Prostate gland (tissue), 2 donors: ENCODE measurements around the gene ERCC4. TPM values are rescaled to one million over a fixed set of nuclear protein-coding genes. Genes with fewer than 3 reads are reported as not detected.

ENCODE experiments used
- DNase-seq: peaks from one replicate; pipeline ENCODE4 v3.0.0-alpha.2; 2019; ENCODE audit warnings: low spot score
- H3K27ac ChIP-seq, 2 donors: fragments of 200-600 bp; sonication (generic); 2 replicates each; pipeline ENCODE4 v1.5.1; 2017 to 2019
- H3K27me3 ChIP-seq: fragments of 200-600 bp; sonication (generic); replicated peaks from 2 replicates; pipeline ENCODE4 v1.5.1; 2019; ENCODE audit not compliant: insufficient read depth
- H3K36me3 ChIP-seq, 2 donors: fragments of 200-600 bp; sonication (generic); 1 replicate in 1 of 2; 2 replicates in 1 of 2; pipeline versions ENCODE4 v1.5.1 to v1.8.1; 2017 to 2019
- H3K4me1 ChIP-seq: fragments of 200-600 bp; sonication (generic); replicated peaks from 2 replicates; pipeline ENCODE4 v1.5.1; 2019
- H3K4me3 ChIP-seq, 2 donors: fragments of 200-600 bp; sonication (generic); 2 replicates each; pipeline ENCODE4 v1.5.1; 2017 to 2019
- H3K9me3 ChIP-seq: fragments of 200-600 bp; sonication (generic); 2 replicates; pipeline ENCODE4 v1.5.1; 2017
- POLR2A ChIP-seq: fragments of 450-650 bp; IDR thresholded peaks from one replicate; pipeline ENCODE4 v1.6.1; 2016; ENCODE audit warnings: antibody characterized with exemption, mild to moderate bottlenecking
- POLR2AphosphoS5 ChIP-seq: sonication (generic); formaldehyde crosslinking; IDR thresholded peaks from one replicate; pipeline ENCODE4 v1.6.1; 2017; ENCODE audit warnings: antibody characterized with exemption
- WGBS: methylation state at CpG from one replicate; pipeline ENCODE4 v1.1.5; 2018; 5-methylcytosine and 5-hydroxymethylcytosine counted together
- intact Hi-C: fragments of 100-400 bp; cut with DNase I; formaldehyde crosslinking; loops from one replicate; pipeline ENCODE4 v1.14.2; 2022
- total RNA-seq, 2 donors: library from RNA; depleted of rRNA; stranded (reverse); fragments of >200 nt; gene quantifications; one replicate each; pipeline ENCODE4 v1.1.0, GENCODE V29; 2016
- TF ChIP-seq, protein P1 (sequence below), 4 experiments: fragments of 200-600 bp in 2 of 4; fragments of 450-650 bp in 2 of 4; sonication (generic) in 2 of 4; IDR thresholded peaks; 1 replicate in 3 of 4; 2 replicates in 1 of 4; pipeline ENCODE4 v1.5.1; 2016 to 2019; ENCODE audit warnings: antibody characterized with exemption in 4 of 4, mild to moderate bottlenecking in 2 of 4, moderate library complexity in 2 of 4

Gene ERCC4
- total RNA-seq, 2 donors from 2014 or later, result 7.6 to 13.3 TPM

DNA sequence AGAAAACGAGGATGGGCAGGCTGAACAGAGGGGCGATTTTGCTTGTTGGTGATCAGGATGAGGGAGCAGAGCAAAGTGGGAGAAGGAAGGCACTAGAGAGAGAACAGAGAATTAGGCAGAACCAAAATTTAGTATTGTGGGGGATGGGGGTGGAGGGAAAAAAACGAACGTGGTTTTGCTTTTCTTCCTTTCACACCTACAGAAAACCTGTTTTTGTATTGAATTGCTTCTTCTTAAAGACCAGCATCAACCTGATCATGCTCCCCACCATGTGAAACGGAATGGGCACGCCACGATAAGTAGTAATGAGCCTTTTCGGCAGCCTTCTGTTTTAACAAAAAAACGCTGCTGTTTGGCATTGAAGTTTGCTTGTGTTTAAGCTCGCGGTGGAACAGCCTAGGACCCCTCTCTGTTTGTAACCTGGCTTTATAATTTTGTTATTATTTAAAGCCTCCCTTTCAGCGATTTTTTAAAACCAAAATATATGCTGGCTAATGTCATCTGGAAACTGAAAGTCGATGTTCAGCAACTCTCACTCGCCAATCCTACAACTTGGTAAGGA lies 36.8 kb downstream of the ERCC4 start:
- H3K4me3 ChIP-seq, result no peak overlapping the region
- intact Hi-C loops, result loop anchor here (10.0 kb wide), 1 partner anchor 58 kb away; no protein-coding TSS in a partner anchor
- no peaks in the 10 kb centered on the region for H3K9me3 ChIP-seq
- no peak for DNase-seq
- peak overlapping the region in 1 of 2 donors; percentile 50 for H3K27ac ChIP-seq
- H3K4me1 ChIP-seq, result no peaks in the 10 kb centered on the region
- whole genome bisulfite sequencing, result 47% methylated on average over 14 of the region's 14 CpGs
- TF ChIP-seq POLR2AphosphoS5, result no peak
- TF ChIP-seq, protein P1, sequence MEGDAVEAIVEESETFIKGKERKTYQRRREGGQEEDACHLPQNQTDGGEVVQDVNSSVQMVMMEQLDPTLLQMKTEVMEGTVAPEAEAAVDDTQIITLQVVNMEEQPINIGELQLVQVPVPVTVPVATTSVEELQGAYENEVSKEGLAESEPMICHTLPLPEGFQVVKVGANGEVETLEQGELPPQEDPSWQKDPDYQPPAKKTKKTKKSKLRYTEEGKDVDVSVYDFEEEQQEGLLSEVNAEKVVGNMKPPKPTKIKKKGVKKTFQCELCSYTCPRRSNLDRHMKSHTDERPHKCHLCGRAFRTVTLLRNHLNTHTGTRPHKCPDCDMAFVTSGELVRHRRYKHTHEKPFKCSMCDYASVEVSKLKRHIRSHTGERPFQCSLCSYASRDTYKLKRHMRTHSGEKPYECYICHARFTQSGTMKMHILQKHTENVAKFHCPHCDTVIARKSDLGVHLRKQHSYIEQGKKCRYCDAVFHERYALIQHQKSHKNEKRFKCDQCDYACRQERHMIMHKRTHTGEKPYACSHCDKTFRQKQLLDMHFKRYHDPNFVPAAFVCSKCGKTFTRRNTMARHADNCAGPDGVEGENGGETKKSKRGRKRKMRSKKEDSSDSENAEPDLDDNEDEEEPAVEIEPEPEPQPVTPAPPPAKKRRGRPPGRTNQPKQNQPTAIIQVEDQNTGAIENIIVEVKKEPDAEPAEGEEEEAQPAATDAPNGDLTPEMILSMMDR (IDR thresholded peaks at IDR 0.05), result no peak
- TF ChIP-seq POLR2A, result no peak
- no peaks in the 10 kb centered on the region for H3K27me3 ChIP-seq
- H3K36me3 ChIP-seq, result no peaks in the 10 kb centered on the region

DNA sequence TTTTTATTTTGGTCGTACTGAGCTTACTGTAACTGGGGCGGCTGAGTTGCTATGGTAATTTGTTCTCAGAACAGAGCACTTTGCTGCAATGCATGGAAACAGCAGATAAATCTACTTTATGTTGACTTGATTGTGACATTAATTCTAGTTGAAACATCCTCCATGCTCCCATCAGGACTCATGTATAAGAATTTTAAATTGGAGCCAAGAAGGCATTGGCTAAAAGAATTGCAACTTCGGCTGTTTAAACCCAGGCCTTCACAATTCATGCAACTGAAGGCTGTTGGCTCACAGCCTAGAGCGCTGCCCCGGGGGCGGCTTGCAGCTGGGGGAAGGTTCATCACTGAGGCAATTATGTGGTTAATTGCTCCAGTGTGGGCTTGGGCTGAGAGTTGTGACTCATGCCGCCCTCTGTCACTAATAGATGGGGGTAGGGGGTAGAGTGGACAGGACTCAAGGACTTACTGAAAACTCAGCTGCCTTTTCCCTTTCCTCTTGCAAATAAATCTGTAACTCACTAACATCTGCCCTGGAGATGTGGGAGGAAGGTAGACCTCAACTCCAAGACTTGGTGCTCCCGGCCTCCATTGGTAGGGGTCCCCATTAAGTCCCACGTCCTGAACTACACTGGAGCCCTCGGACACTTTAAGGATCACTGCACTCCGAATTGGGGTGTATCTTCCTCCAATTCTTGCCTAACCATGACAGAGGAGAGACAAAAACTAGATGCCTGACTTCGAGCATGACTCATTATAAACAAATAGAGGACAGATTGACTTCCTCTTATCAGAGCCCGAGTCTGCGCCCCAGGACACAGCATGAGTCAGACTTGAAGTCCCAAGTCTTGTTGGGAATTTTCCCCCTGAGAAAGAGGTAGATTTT lies 37.5 kb downstream of the ERCC4 start:
- no peaks in the 10 kb centered on the region for H3K36me3 ChIP-seq
- WGBS, result 14% methylated on average over 14 of the region's 14 CpGs
- H3K4me1 ChIP-seq, result no peaks in the 10 kb centered on the region
- no peaks in the 10 kb centered on the region for H3K9me3 ChIP-seq
- peak overlapping the region; percentile 33 to 50 for H3K27ac ChIP-seq
- peak; percentile 73 for DNase-seq
- no peaks in the 10 kb centered on the region for H3K27me3 ChIP-seq
- H3K4me3 ChIP-seq, result no peak overlapping the region
- TF ChIP-seq POLR2A (no peak), POLR2AphosphoS5 (peak; percentile 83)
- TF ChIP-seq, protein P1 (IDR thresholded peaks at IDR 0.05), result no peak
- intact Hi-C loops, result loop anchor here (10.0 kb wide), 1 partner anchor 57 kb away; no protein-coding TSS in a partner anchor

DNA sequence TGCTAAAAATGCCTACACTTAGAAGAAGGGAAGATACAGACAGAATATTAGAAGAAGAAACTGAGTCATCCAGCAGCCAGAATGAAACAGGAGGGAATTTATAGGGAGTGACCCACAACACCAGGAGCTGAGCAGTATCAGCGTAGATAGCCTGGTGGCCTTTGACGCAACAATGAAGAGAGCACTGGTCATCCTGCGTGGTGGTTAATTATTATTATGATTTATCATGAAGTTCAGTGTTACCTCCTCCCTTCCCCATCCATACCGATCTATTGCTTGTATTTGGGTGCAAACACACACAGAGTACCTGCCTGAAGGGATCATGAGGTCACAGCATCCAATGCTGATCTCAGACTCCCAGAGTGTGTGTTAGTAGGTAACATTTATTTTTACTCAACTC lies 38.5 kb downstream of the ERCC4 start:
- 100% methylated on average over 4 of the region's 4 CpGs for WGBS
- no peaks in the 10 kb centered on the region for H3K4me1 ChIP-seq
- no peaks in the 10 kb centered on the region for H3K27me3 ChIP-seq
- TF ChIP-seq, protein P1 (IDR thresholded peaks at IDR 0.05), result no peak
- TF ChIP-seq POLR2AphosphoS5, result no peak
- TF ChIP-seq POLR2A, result no peak
- DNase-seq, result no peak
- intact Hi-C loops, result loop anchor here (10.0 kb wide), 1 partner anchor 56 kb away; no protein-coding TSS in a partner anchor
- H3K36me3 ChIP-seq, result no peaks in the 10 kb centered on the region
- H3K27ac ChIP-seq, result no peak overlapping the region
- H3K4me3 ChIP-seq, result no peak overlapping the region
- no peaks in the 10 kb centered on the region for H3K9me3 ChIP-seq

DNA sequence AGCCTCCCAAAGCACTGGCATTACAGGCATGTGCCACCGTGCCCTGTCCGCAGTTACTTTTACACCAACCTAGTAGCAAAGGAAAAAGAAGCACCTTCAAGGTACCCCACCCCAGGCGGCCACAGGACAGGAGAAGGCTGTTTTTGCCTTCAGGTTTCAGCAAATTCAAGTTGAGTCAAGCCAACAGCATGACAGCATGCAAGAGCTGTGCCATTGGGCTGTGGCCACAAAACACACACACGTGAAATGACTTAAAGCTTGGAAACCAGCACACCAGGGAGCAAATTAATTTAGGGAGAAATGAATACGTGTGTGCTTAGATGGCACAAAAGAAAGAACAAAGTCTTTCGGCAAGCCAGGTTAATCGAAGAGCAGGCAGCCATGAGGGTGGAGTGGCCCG lies 39.7 kb downstream of the ERCC4 start:
- no peak for DNase-seq
- intact Hi-C loops, result loop anchor here (10.0 kb wide), 1 partner anchor 55 kb away; no protein-coding TSS in a partner anchor

More for the DNA sequence above, 39.7 kb downstream of the ERCC4 start:
- no peak overlapping the region for H3K27ac ChIP-seq
- H3K4me1 ChIP-seq, result no peaks in the 10 kb centered on the region
- no peaks in the 10 kb centered on the region for H3K9me3 ChIP-seq
- no peak for TF ChIP-seq POLR2A
- TF ChIP-seq, protein P1 (IDR thresholded peaks at IDR 0.05), result no peak
- no peak for TF ChIP-seq POLR2AphosphoS5
- no peaks in the 10 kb centered on the region for H3K27me3 ChIP-seq
- H3K36me3 ChIP-seq, result no peaks in the 10 kb centered on the region
- 85% methylated on average over 8 of the region's 8 CpGs for WGBS
- no peak overlapping the region for H3K4me3 ChIP-seq
